LNCaP clone FGC (cell line): ENCODE measurements around the gene DDAH1.

Experiments used
- DNase-seq: peaks from one replicate; pipeline ENCODE4 v3.0.0-alpha.2; 2011; ENCODE audit warnings: low read depth
- H3K4me3 ChIP-seq: 2 replicates; pipeline ENCODE4 v1.5.1; 2011; ENCODE audit warnings: mild to moderate bottlenecking, low read depth, low read length, control low read depth
- CTCF ChIP-seq: IDR thresholded peaks from 2 replicates; pipeline ENCODE4 v1.5.1; 2012; ENCODE audit warnings: mild to moderate bottlenecking; ENCODE audit not compliant: control insufficient read depth, insufficient read depth; ENCODE audit errors: extremely low read depth

Gene DDAH1

GRCh38 chr1:85325920-85326319 is 139.0 kb downstream of the DDAH1 start:
- H3K4me3 ChIP-seq = no peak overlapping the region
- no peak for TF ChIP-seq CTCF
- no peak for DNase-seq

GRCh38 chr1:85323770-85324169 is 141.2 kb downstream of the DDAH1 start:
- TF ChIP-seq CTCF = no peak
- DNase-seq = no peak
- no peak overlapping the region for H3K4me3 ChIP-seq

- no peak overlapping the region for H3K4me3 ChIP-seq
- TF ChIP-seq CTCF = no peak
- no peak for DNase-seq
These were observed 142.3 kb downstream of the DDAH1 start for GRCh38 chr1:85322655-85323054.

- H3K4me3 ChIP-seq = no peak overlapping the region
- no peak for DNase-seq
- TF ChIP-seq CTCF = no peak
These were observed 143.6 kb downstream of the DDAH1 start for GRCh38 chr1:85321237-85321964.

- no peak for DNase-seq
- no peak for TF ChIP-seq CTCF
These were observed 144.4 kb downstream of the DDAH1 start for GRCh38 chr1:85320371-85321131.

GRCh38 chr1:85319931-85320330 is 145.0 kb downstream of the DDAH1 start:
- no peak for DNase-seq
- no peak for TF ChIP-seq CTCF
- H3K4me3 ChIP-seq = no peak overlapping the region

More at GRCh38 chr1:85320371-85321131, 144.4 kb downstream of the DDAH1 start:
- no peak overlapping the region for H3K4me3 ChIP-seq

- TF ChIP-seq CTCF = no peak
- DNase-seq = no peak
- no peak overlapping the region for H3K4me3 ChIP-seq
These were observed 145.5 kb downstream of the DDAH1 start for GRCh38 chr1:85319491-85319890.
